OCI-LY7 (cell line): ENCODE data around the gene FHIT.

Source experiments
- CTCF ChIP-seq: fragments of 200-600 bp; sonication (generic); conservative IDR thresholded peaks from 2 replicates; pipeline ENCODE4 v1.5.1; 2014; ENCODE audit warnings: mild to moderate bottlenecking, antibody characterized with exemption, low read length, moderate library complexity, mixed read lengths
- EZH2phosphoT487 ChIP-seq: fragments of 200-600 bp; sonication (generic); IDR thresholded peaks from 2 replicates; pipeline ENCODE4 v1.6.1; 2018; ENCODE audit warnings: low read depth, borderline replicate concordance, mild to moderate bottlenecking, mixed run types, antibody characterized with exemption, low read length, moderate library complexity, mixed read lengths

GRCh38 chr3:60528651-60529050 is 722.6 kb downstream of the FHIT start:
- TF ChIP-seq CTCF (no peak), EZH2phosphoT487 (no peak)
